Prostate gland (tissue), 2 donors: ENCODE measurements around the gene POLA2. TPM values are rescaled to one million over a fixed set of nuclear protein-coding genes. Genes with fewer than 3 reads are reported as not detected.
"Not testable (repeated sequence)": the region's sequence is repeated elsewhere in the genome, so short reads cannot be mapped to it uniquely, and the experiment has no call there.

Experiments used
- DNase-seq: peaks from one replicate; pipeline ENCODE4 v3.0.0-alpha.2; 2019; ENCODE audit warnings: low spot score
- H3K27ac ChIP-seq, 2 donors: fragments of 200-600 bp; sonication (generic); 2 replicates each; pipeline ENCODE4 v1.5.1; 2017 to 2019
- H3K27me3 ChIP-seq: fragments of 200-600 bp; sonication (generic); replicated peaks from 2 replicates; pipeline ENCODE4 v1.5.1; 2019; ENCODE audit not compliant: insufficient read depth
- H3K36me3 ChIP-seq, 2 donors: fragments of 200-600 bp; sonication (generic); 1 replicate in 1 of 2; 2 replicates in 1 of 2; pipeline versions ENCODE4 v1.5.1 to v1.8.1; 2017 to 2019
- H3K4me1 ChIP-seq: fragments of 200-600 bp; sonication (generic); replicated peaks from 2 replicates; pipeline ENCODE4 v1.5.1; 2019
- H3K4me3 ChIP-seq, 2 donors: fragments of 200-600 bp; sonication (generic); 2 replicates each; pipeline ENCODE4 v1.5.1; 2017 to 2019
- H3K9me3 ChIP-seq: fragments of 200-600 bp; sonication (generic); 2 replicates; pipeline ENCODE4 v1.5.1; 2017
- CTCF ChIP-seq, 4 experiments: fragments of 200-600 bp in 2 of 4; fragments of 450-650 bp in 2 of 4; sonication (generic) in 2 of 4; IDR thresholded peaks; 1 replicate in 3 of 4; 2 replicates in 1 of 4; pipeline ENCODE4 v1.5.1; 2016 to 2019; ENCODE audit warnings: antibody characterized with exemption in 4 of 4, mild to moderate bottlenecking in 2 of 4, moderate library complexity in 2 of 4
- POLR2A ChIP-seq: fragments of 450-650 bp; IDR thresholded peaks from one replicate; pipeline ENCODE4 v1.6.1; 2016; ENCODE audit warnings: antibody characterized with exemption, mild to moderate bottlenecking
- POLR2AphosphoS5 ChIP-seq: sonication (generic); formaldehyde crosslinking; IDR thresholded peaks from one replicate; pipeline ENCODE4 v1.6.1; 2017; ENCODE audit warnings: antibody characterized with exemption
- WGBS: methylation state at CpG from one replicate; pipeline ENCODE4 v1.1.5; 2018; 5-methylcytosine and 5-hydroxymethylcytosine counted together
- intact Hi-C: fragments of 100-400 bp; cut with DNase I; formaldehyde crosslinking; loops from one replicate; pipeline ENCODE4 v1.14.2; 2022
- total RNA-seq, 2 donors: library from RNA; depleted of rRNA; stranded (reverse); fragments of >200 nt; gene quantifications; one replicate each; pipeline ENCODE4 v1.1.0, GENCODE V29; 2016

The POLA2 gene
- total RNA-seq, 2 donors from 2014 or later: 21.6 to 25.9 TPM

GRCh38 chr11:65329944-65330403, 68.2 kb downstream of the POLA2 start:
- Histone ChIP-seq H3K9me3 (no peaks in the 10 kb centered on the region), H3K27ac (peak overlapping the region; percentile 27 to 63), H3K4me3 (no peak overlapping the region), H3K4me1 (no peaks in the 10 kb centered on the region), H3K36me3 (no peaks in the 10 kb centered on the region), H3K27me3 (no peaks in the 10 kb centered on the region)
- peak; percentile 95 for DNase-seq
- no peak for TF ChIP-seq POLR2A
- peak; percentile 79 to 93 (median 88) for TF ChIP-seq CTCF (IDR thresholded peaks at IDR 0.05)
- peak; percentile 73 for TF ChIP-seq POLR2AphosphoS5
- WGBS: 7% methylated on average over 13 of the region's 13 CpGs
- intact Hi-C loops: no loop called here

GRCh38 chr11:65330544-65330943, 68.8 kb downstream of the POLA2 start:
- no peak overlapping the region for H3K4me3 ChIP-seq
- WGBS: 64% methylated on average over 7 of the region's 7 CpGs
- no peaks in the 10 kb centered on the region for H3K27me3 ChIP-seq
- no peak for DNase-seq
- TF ChIP-seq POLR2A: no peak
- no peak for TF ChIP-seq POLR2AphosphoS5
- TF ChIP-seq CTCF (IDR thresholded peaks at IDR 0.05): no peak
- H3K27ac ChIP-seq: no peak overlapping the region
- no peaks in the 10 kb centered on the region for H3K4me1 ChIP-seq
- intact Hi-C loops: no loop called here
- no peaks in the 10 kb centered on the region for H3K36me3 ChIP-seq
- no peaks in the 10 kb centered on the region for H3K9me3 ChIP-seq

- H3K9me3 ChIP-seq, H3K27me3 ChIP-seq, H3K4me1 ChIP-seq, DNase-seq, intact Hi-C loops, H3K27ac ChIP-seq, H3K36me3 ChIP-seq, H3K4me3 ChIP-seq: not testable (repeated sequence)
- WGBS: 90% methylated on average over 9 of the region's 9 CpGs
Measured at GRCh38 chr11:65332591-65332990, 70.8 kb downstream of the POLA2 start.

- no peak for TF ChIP-seq POLR2A
- no peak for TF ChIP-seq POLR2AphosphoS5
- TF ChIP-seq CTCF (IDR thresholded peaks at IDR 0.05): no peak
- no peak for DNase-seq
- Histone ChIP-seq H3K4me1 (peaks cover 4% of the 10 kb centered on the region), H3K27me3 (no peaks in the 10 kb centered on the region), H3K27ac (peak overlapping the region; percentile 86 to 89), H3K4me3 (peak overlapping the region; percentile 80 to 94), H3K36me3 (no peaks in the 10 kb centered on the region), H3K9me3 (no peaks in the 10 kb centered on the region)
- intact Hi-C loops: no loop called here
- 13% methylated on average over 5 of the region's 5 CpGs for WGBS
Measured at GRCh38 chr11:65334696-65335295, 73.0 kb downstream of the POLA2 start.

GRCh38 chr11:65338676-65339075, 76.9 kb downstream of the POLA2 start:
- intact Hi-C loops: no loop called here
- H3K27ac ChIP-seq: no peak overlapping the region
- no peaks in the 10 kb centered on the region for H3K27me3 ChIP-seq
- peaks cover 4% of the 10 kb centered on the region for H3K4me1 ChIP-seq
- TF ChIP-seq CTCF (IDR thresholded peaks at IDR 0.05): no peak
- TF ChIP-seq POLR2A: no peak
- TF ChIP-seq POLR2AphosphoS5: no peak
- DNase-seq: no peak
- peaks cover 16 to 24% of the 10 kb centered on the region in 2 donors for H3K36me3 ChIP-seq
- no peak overlapping the region for H3K4me3 ChIP-seq
- 75% methylated on average over 7 of the region's 7 CpGs for WGBS
- H3K9me3 ChIP-seq: no peaks in the 10 kb centered on the region
